Psoas muscle (tissue), 8 donors: ENCODE measurements around the gene NIM1K. TPM values are rescaled to one million over a fixed set of nuclear protein-coding genes. Genes with fewer than 3 reads are reported as not detected.

Experiments used
- ATAC-seq, 4 donors: fragments of 200-7000 bp; cut with Tn5 transposase; one replicate each; pipeline ENCODE4 v1.9.1; 2020; ENCODE audit warnings: moderate library complexity in 3 of 4, mild to moderate bottlenecking in 2 of 4
- DNase-seq, 2 donors: peaks; one replicate each; pipeline ENCODE4 v3.0.0-alpha.2; 2020
- H3K27ac ChIP-seq: fragments of 200-600 bp; one replicate; pipeline ENCODE4 v1.8.0; 2022
- H3K27me3 ChIP-seq, 3 donors: fragments of 200-600 bp in 1 of 3; one replicate each; pipeline versions ENCODE4 v1.6.1 to v1.8.0; 2013 to 2022; ENCODE audit warnings: low read length in 2 of 3, mild to moderate bottlenecking in 2 of 3, moderate library complexity in 1 of 3; ENCODE audit not compliant: insufficient read depth in 3 of 3
- H3K36me3 ChIP-seq, 2 donors: fragments of 200-600 bp in 1 of 2; one replicate each; pipeline versions ENCODE4 v1.6.1 to v1.8.0; 2013 to 2022; ENCODE audit warnings: low read depth in 1 of 2, mild to moderate bottlenecking in 1 of 2, moderate library complexity in 1 of 2; ENCODE audit not compliant: insufficient read depth in 1 of 2
- H3K4me1 ChIP-seq: fragments of 200-600 bp; one replicate; pipeline ENCODE4 v1.8.0; 2022
- H3K4me3 ChIP-seq: fragments of 200-600 bp; one replicate; pipeline ENCODE4 v1.8.0; 2022; ENCODE audit warnings: mild to moderate bottlenecking
- H3K9me3 ChIP-seq: fragments of 200-600 bp; one replicate; pipeline ENCODE4 v1.8.0; 2022
- WGBS, 3 donors: extraction: QIAGEN DNeasy Blood & Tissue Kit; methylation state at CpG; one replicate each; pipeline versions ENCODE4 v1.1.6 to v1.1.7; 2013; 5-methylcytosine and 5-hydroxymethylcytosine counted together
- intact Hi-C, 2 donors: fragments of 100-400 bp; cut with DNase I; formaldehyde crosslinking; loops; one replicate each; pipeline versions ENCODE4 v1.11.0 to v1.14.2; 2022
- polyA plus RNA-seq, 3 donors: library from polyadenylated mRNA; stranded (reverse); fragments of 200-250 nt; gene quantifications; one replicate each; pipeline ENCODE4 v1.2.3, GENCODE V29; 2013
- total RNA-seq, 4 donors: library from RNA; stranded (reverse); fragmentation: NEBNext Ultra II Directional in 2 of 4; extraction: Animal tissue kit (Norgen Biotek cat#: 25700) in 2 of 4; gene quantifications; one replicate each; pipeline versions ENCODE4 v1.2.1 to v1.2.4, GENCODE V29; 2021 to 2023
- TF ChIP-seq, protein P1 (sequence below): fragments of 200-600 bp; IDR thresholded peaks from one replicate; pipeline ENCODE4 v1.8.0; 2022; ENCODE audit warnings: antibody characterized with exemption
- donor health status: healthy with polysubstance abuse.
- donor health status: DM: no; HTN: no; CAD: no; lungs with moderate emphysema.
- donor health status: Bipolar disorder and iron deficiency.
- donor health status: healthy.
- donor health status: DM: yes; HTN: yes; CAD: no.
- donor health status: DM: no; HTN: no; CAD: no.
- donor health status: DM: no; HTN: no; CAD: no.
- donor health status: DM: yes; HTN: yes; CAD: no.

NIM1K gene
- total and polyA plus RNA-seq, 7 donors = 0.10 to 0.25 (median 0.20) TPM; not detected in 1

DNA sequence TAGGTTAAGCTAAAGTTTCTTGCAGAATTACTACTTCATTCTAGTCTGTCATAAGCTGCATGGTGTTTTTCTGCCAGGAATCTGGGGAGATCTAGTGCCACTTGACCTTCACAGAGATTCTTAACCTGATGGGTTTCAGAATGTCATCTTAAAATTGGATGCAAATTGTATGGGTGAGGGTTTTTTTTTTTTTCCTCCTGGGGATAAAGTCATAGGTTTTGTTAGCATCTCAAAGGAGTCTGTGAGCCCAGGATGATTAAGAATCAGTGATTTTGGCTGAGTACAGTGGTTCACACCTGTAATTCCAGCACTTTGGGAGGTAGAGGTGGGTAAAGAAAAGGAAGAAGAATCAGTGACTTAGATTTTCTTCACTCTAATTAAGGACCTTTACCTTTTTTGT, 51.2 kb downstream of the NIM1K start:
- intact Hi-C loops = no loop called here
- Histone ChIP-seq H3K36me3 (no peaks in the 10 kb centered on the region), H3K4me3 (no peak overlapping the region), H3K9me3 (no peaks in the 10 kb centered on the region), H3K27me3 (no peaks in the 10 kb centered on the region), H3K4me1 (no peaks in the 10 kb centered on the region), H3K27ac (no peak overlapping the region)
- ATAC-seq (no peak), DNase-seq (no peak)
- TF ChIP-seq, protein P1, sequence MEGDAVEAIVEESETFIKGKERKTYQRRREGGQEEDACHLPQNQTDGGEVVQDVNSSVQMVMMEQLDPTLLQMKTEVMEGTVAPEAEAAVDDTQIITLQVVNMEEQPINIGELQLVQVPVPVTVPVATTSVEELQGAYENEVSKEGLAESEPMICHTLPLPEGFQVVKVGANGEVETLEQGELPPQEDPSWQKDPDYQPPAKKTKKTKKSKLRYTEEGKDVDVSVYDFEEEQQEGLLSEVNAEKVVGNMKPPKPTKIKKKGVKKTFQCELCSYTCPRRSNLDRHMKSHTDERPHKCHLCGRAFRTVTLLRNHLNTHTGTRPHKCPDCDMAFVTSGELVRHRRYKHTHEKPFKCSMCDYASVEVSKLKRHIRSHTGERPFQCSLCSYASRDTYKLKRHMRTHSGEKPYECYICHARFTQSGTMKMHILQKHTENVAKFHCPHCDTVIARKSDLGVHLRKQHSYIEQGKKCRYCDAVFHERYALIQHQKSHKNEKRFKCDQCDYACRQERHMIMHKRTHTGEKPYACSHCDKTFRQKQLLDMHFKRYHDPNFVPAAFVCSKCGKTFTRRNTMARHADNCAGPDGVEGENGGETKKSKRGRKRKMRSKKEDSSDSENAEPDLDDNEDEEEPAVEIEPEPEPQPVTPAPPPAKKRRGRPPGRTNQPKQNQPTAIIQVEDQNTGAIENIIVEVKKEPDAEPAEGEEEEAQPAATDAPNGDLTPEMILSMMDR = no peak

DNA sequence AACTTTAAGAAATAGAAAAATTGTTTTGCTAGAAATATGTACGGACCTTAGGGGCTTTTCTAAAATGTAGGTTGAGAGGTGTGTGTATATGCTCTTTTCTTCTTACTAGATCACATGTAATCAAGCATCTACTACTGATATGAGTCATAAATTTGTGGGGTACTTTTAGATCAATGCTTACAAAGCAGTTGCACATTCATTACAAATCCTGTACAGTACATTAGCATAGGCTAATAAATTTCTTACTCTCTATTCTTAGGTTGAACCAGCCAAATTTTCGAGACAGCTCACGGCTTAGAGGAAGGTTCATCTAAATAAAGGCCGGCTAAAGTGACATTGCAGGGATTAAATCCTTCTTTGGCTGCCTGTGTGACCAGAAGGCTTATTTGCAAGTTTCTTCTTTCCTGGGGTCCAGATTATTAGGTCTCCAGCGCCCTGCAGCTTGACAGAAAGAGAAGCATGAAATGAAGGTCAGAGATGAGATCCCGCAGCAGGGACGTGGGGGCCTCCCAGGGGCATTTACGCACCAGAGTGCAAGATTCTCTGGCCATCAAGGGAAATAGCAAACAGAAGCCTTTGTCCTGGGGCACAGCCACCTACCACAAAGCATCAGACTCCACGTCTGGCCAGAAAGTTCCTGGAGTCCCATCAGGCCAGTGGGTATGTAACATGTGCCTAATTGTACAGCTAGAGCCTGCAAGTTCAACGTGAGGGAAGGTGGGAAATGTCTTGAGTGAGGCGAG, 53.0 kb downstream of the NIM1K start:
- WGBS, 3 donors = 57 to 68% (median 58%) methylated on average over 11 of the region's 11 CpGs
- intact Hi-C loops = no loop called here
- DNase-seq (no peak), ATAC-seq (no peak)
- H3K27me3 ChIP-seq = no peaks in the 10 kb centered on the region
- H3K36me3 ChIP-seq = no peaks in the 10 kb centered on the region
- no peaks in the 10 kb centered on the region for H3K9me3 ChIP-seq
- no peaks in the 10 kb centered on the region for H3K4me1 ChIP-seq
- H3K4me3 ChIP-seq = no peak overlapping the region
- H3K27ac ChIP-seq = no peak overlapping the region
- TF ChIP-seq, protein P1 = no peak

DNA sequence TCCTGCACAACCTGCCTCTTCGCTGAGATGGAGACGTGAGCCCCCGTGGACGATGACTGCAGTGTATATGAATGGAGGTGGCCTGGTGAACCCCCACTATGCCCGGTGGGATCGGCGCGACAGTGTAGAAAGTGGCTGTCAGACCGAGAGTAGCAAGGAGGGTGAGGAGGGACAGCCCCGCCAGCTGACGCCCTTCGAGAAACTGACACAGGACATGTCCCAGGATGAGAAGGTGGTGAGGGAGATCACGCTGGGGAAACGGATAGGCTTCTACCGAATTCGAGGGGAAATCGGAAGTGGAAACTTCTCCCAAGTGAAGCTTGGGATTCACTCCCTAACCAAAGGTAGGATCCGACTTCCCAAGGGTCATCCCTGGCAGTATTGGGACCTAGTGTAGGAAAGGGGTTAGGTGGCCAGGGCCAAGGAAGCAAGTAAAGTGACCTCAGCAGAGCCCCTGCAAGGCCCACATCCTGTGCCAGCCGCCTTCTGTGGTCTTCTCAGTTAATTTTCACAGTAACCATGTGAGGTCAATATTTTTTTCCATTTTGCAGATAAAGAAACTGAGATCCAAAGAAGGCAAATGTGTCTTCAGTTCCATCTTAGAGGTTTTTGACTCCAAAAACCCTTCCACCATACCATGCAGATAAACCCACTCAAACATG, 53.8 kb downstream of the NIM1K start:
- H3K4me3 ChIP-seq = no peak overlapping the region
- DNase-seq (no peak), ATAC-seq (no peak)
- intact Hi-C loops = no loop called here
- WGBS, 3 donors = 94% methylated on average over 19 of the region's 19 CpGs
- H3K9me3 ChIP-seq = no peaks in the 10 kb centered on the region
- no peaks in the 10 kb centered on the region for H3K27me3 ChIP-seq
- no peak overlapping the region for H3K27ac ChIP-seq
- H3K4me1 ChIP-seq = no peaks in the 10 kb centered on the region
- H3K36me3 ChIP-seq = no peaks in the 10 kb centered on the region
- TF ChIP-seq, protein P1 = no peak

DNA sequence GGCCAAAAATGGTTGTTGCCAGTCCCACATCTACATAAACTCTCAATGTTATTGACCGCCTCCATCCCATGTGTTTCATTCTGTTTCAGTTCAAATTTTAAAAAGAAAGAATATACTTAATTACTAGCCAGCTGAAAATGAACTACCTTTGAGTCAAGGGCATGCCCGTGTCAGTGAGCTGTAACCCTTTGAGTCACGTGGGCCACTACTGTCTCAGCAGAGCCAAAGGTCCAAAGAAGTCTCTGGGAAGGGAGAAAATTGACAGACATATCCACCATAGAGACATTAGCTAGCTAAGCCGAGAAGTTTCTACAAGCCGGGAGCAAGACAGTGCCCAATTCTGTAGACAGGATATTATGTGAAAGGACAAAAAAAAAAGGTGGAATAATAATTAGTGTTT, 59.7 kb downstream of the NIM1K start:
- Histone ChIP-seq H3K4me1 (no peaks in the 10 kb centered on the region), H3K9me3 (no peaks in the 10 kb centered on the region), H3K27ac (no peak overlapping the region), H3K4me3 (no peak overlapping the region), H3K27me3 (no peaks in the 10 kb centered on the region), H3K36me3 (no peaks in the 10 kb centered on the region)
- DNase-seq = no peak
- TF ChIP-seq, protein P1 = no peak
- 74 to 80% (median 79%) methylated on average over 5 of the region's 5 CpGs for WGBS, 3 donors
- intact Hi-C loops = no loop called here
- no peak for ATAC-seq
